HepG2 (cell line): Measurements from ENCODE around the gene XCR1.

Source experiments
- CEBPB ChIP-seq: IDR thresholded peaks from 2 replicates; pipeline ENCODE4 v1.6.1; 2011; ENCODE audit warnings: low read depth, low read length, improper control_type of control experiment, borderline replicate concordance
- GLI4 ChIP-seq: sonication (generic); formaldehyde crosslinking; IDR thresholded peaks from 2 replicates; pipeline ENCODE4 v1.5.1; 2020; ENCODE audit warnings: missing genetic modification reagents, mild to moderate bottlenecking, moderate library complexity, borderline replicate concordance
- KDM1A ChIP-seq: IDR thresholded peaks from 2 replicates; pipeline ENCODE4 v1.6.1; 2016; ENCODE audit warnings: missing compliant biosample characterization

GRCh38 chr3:46017720-46018119 lies 9.6 kb downstream of the XCR1 start:
- no peak for TF ChIP-seq KDM1A (CRISPR knock-in tag)
- no peak for TF ChIP-seq GLI4 (CRISPR knock-in tag)
- TF ChIP-seq CEBPB, result no peak
